GM12878 (cell line): ENCODE results near the gene INAFM1.

ENCODE experiments used
- CBFB ChIP-seq: IDR thresholded peaks from 2 replicates; pipeline ENCODE4 v1.6.1; 2016; ENCODE audit warnings: antibody characterized with exemption, low read depth
- EED ChIP-seq: sonication (generic); IDR thresholded peaks from 2 replicates; pipeline ENCODE4 v1.6.1; 2016; ENCODE audit warnings: antibody characterized with exemption, low read depth
- EP300 ChIP-seq, 2 experiments: fragments of 150-350 bp in 1 of 2; IDR thresholded peaks; 2 replicates each; pipeline ENCODE4 v1.6.1; 2011 to 2012; ENCODE audit warnings: low read depth in 2 of 2, low read length in 2 of 2, borderline replicate concordance in 1 of 2, improper control_type of control experiment in 1 of 2, inconsistent platforms in 1 of 2; ENCODE audit not compliant: control insufficient read depth in 1 of 2
- EZH2 ChIP-seq: IDR thresholded peaks from 2 replicates; pipeline ENCODE4 v1.6.1; 2012; ENCODE audit warnings: low read depth, mild to moderate bottlenecking, control low read depth, inconsistent platforms, low read length, borderline replicate concordance; ENCODE audit not compliant: control insufficient read depth
- FOS ChIP-seq: IDR thresholded peaks from 3 replicates; pipeline ENCODE4 v1.6.1; 2011; ENCODE audit warnings: borderline replicate concordance; ENCODE audit not compliant: insufficient read length; ENCODE audit errors: extremely low read depth
- JUNB ChIP-seq: IDR thresholded peaks from 2 replicates; pipeline ENCODE4 v1.6.1; 2016; ENCODE audit warnings: antibody characterized with exemption, mild to moderate bottlenecking
- MEF2B ChIP-seq: fragments of 450-650 bp; IDR thresholded peaks from 2 replicates; pipeline ENCODE4 v1.6.1; 2018; ENCODE audit warnings: mild to moderate bottlenecking, moderate library complexity; ENCODE audit not compliant: partially characterized antibody, poor library complexity, severe bottlenecking
- MXI1 ChIP-seq: fragments of 150-350 bp; IDR thresholded peaks from 2 replicates; pipeline ENCODE4 v1.6.1; 2011; ENCODE audit warnings: low read depth, mild to moderate bottlenecking, inconsistent platforms, low read length, improper control_type of control experiment
- RBBP5 ChIP-seq: fragments of 200-600 bp; sonication (generic); conservative IDR thresholded peaks from 2 replicates; pipeline ENCODE4 v1.6.1; 2016
- SP1 ChIP-seq: IDR thresholded peaks from one replicate; pipeline ENCODE4 v1.6.1; 2011; ENCODE audit warnings: low read depth, low read length
- TF ChIP-seq, protein P1 (sequence below): fragments of 450-650 bp; IDR thresholded peaks from 2 replicates; pipeline ENCODE4 v1.6.1; 2017; ENCODE audit warnings: mild to moderate bottlenecking, moderate library complexity
- TF ChIP-seq, protein P2 (sequence below), 3 experiments: IDR thresholded peaks in 2 of 3; conservative IDR thresholded peaks in 1 of 3; 2 replicates each; pipeline ENCODE4 v1.5.1; 2011; ENCODE audit warnings: low read depth in 3 of 3, low read length in 3 of 3, mild to moderate bottlenecking in 3 of 3, control low read depth in 2 of 3, moderate library complexity in 2 of 3, inconsistent platforms in 1 of 3, mixed read lengths in 1 of 3; ENCODE audit not compliant: control insufficient read depth in 2 of 3, insufficient read depth in 1 of 3; ENCODE audit errors: extremely low read depth in 1 of 3

DNA sequence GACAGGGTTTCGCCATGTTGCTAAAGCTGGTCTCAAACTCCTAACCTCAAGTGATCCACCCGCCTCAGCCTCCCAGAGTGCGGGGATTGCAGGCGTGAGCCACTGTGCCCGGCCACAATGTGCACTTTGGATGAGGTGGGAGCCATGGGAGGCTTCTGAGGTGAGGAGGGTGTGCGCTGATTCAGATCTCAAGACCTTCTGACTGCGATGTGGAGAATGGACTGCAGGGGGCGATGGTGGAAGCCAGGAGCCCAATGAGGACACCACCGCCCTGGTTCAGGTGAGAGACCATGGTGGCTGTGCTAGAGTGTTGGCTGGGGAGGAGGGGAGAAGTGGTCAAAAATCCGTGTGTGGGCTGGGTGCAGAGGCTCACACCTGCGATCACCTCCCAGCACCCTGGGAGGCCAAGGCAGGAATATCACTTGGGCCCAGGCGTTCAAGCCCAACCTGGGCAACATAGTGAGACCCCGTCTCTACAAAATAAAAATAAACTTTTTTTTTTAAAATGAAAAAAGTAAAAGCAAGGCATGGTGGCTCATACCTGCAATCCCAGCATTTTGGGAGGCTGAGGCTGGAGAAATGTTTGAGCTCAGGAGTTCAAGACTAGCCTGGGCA, 5.6 kb downstream of the INAFM1 start:
- TF ChIP-seq JUNB (no peak), FOS (no peak), RBBP5 (no peak), SP1 (no peak), CBFB (no peak), MXI1 (no peak), EZH2 (no peak), MEF2B (no peak), EP300 (IDR thresholded peaks at IDR 0.05; ENCODE audit: borderline replicate concordance in 1 of 2, control insufficient read depth in 1 of 2, low read depth in 2 of 2, low read length in 2 of 2) (no peak), EED (no peak)
- TF ChIP-seq, protein P1, sequence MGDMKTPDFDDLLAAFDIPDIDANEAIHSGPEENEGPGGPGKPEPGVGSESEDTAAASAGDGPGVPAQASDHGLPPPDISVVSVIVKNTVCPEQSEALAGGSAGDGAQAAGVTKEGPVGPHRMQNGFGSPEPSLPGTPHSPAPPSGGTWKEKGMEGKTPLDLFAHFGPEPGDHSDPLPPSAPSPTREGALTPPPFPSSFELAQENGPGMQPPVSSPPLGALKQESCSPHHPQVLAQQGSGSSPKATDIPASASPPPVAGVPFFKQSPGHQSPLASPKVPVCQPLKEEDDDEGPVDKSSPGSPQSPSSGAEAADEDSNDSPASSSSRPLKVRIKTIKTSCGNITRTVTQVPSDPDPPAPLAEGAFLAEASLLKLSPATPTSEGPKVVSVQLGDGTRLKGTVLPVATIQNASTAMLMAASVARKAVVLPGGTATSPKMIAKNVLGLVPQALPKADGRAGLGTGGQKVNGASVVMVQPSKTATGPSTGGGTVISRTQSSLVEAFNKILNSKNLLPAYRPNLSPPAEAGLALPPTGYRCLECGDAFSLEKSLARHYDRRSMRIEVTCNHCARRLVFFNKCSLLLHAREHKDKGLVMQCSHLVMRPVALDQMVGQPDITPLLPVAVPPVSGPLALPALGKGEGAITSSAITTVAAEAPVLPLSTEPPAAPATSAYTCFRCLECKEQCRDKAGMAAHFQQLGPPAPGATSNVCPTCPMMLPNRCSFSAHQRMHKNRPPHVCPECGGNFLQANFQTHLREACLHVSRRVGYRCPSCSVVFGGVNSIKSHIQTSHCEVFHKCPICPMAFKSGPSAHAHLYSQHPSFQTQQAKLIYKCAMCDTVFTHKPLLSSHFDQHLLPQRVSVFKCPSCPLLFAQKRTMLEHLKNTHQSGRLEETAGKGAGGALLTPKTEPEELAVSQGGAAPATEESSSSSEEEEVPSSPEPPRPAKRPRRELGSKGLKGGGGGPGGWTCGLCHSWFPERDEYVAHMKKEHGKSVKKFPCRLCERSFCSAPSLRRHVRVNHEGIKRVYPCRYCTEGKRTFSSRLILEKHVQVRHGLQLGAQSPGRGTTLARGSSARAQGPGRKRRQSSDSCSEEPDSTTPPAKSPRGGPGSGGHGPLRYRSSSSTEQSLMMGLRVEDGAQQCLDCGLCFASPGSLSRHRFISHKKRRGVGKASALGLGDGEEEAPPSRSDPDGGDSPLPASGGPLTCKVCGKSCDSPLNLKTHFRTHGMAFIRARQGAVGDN: no peak
- TF ChIP-seq, protein P2, sequence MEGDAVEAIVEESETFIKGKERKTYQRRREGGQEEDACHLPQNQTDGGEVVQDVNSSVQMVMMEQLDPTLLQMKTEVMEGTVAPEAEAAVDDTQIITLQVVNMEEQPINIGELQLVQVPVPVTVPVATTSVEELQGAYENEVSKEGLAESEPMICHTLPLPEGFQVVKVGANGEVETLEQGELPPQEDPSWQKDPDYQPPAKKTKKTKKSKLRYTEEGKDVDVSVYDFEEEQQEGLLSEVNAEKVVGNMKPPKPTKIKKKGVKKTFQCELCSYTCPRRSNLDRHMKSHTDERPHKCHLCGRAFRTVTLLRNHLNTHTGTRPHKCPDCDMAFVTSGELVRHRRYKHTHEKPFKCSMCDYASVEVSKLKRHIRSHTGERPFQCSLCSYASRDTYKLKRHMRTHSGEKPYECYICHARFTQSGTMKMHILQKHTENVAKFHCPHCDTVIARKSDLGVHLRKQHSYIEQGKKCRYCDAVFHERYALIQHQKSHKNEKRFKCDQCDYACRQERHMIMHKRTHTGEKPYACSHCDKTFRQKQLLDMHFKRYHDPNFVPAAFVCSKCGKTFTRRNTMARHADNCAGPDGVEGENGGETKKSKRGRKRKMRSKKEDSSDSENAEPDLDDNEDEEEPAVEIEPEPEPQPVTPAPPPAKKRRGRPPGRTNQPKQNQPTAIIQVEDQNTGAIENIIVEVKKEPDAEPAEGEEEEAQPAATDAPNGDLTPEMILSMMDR (IDR thresholded peaks at IDR 0.05 in 2 of 3, conservative IDR thresholded peaks at IDR 0.05 in 1 of 3; ENCODE audit: control insufficient read depth in 2 of 3, extremely low read depth in 1 of 3, insufficient read depth in 1 of 3, low read depth in 3 of 3, low read length in 3 of 3): peak; percentile 27 to 64 (median 50); a peak in 5 of 6 replicates
